Stomach (tissue), 4 donors: ENCODE measurements around the gene SCOC.

Source experiments
- POLR2A ChIP-seq, 4 donors: fragments of 450-650 bp; IDR thresholded peaks; one replicate each; pipeline ENCODE4 v1.6.1; 2016; ENCODE audit warnings: antibody characterized with exemption in 4 of 4, control low read depth in 2 of 4, mild to moderate bottlenecking in 1 of 4, moderate library complexity in 1 of 4
- POLR2AphosphoS5 ChIP-seq, 3 donors: sonication (generic); formaldehyde crosslinking; IDR thresholded peaks; one replicate each; pipeline ENCODE4 v1.6.1; 2016; ENCODE audit warnings: antibody characterized with exemption in 3 of 3
- TF ChIP-seq, protein P1 (sequence below), 7 experiments: fragments of 450-650 bp in 4 of 7; fragments of 200-600 bp in 3 of 7; sonication (generic) in 3 of 7; IDR thresholded peaks; one replicate each; pipeline ENCODE4 v1.5.1; 2016 to 2019; ENCODE audit warnings: antibody characterized with exemption in 7 of 7, control low read depth in 2 of 7, mild to moderate bottlenecking in 1 of 7

DNA sequence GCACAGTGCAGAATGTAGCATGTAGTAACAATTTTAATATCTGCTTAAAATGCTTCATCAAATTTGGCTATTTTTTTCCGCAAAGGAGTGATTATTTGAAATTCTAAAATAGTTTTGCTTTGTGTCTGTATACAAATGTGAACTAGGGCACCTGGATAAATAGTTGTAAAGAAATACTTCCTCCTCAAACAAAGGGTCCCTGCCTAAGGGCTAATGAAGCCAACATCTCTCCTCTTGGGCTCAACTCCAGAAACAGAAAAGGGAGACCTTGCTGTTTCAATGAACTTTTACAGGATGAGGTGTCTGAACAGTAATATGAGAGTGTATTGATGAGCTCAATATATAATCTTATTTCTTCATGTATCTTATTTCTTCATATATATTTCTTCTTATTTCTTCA is 30.8 kb upstream of the SCOC start:
- TF ChIP-seq, protein P1, sequence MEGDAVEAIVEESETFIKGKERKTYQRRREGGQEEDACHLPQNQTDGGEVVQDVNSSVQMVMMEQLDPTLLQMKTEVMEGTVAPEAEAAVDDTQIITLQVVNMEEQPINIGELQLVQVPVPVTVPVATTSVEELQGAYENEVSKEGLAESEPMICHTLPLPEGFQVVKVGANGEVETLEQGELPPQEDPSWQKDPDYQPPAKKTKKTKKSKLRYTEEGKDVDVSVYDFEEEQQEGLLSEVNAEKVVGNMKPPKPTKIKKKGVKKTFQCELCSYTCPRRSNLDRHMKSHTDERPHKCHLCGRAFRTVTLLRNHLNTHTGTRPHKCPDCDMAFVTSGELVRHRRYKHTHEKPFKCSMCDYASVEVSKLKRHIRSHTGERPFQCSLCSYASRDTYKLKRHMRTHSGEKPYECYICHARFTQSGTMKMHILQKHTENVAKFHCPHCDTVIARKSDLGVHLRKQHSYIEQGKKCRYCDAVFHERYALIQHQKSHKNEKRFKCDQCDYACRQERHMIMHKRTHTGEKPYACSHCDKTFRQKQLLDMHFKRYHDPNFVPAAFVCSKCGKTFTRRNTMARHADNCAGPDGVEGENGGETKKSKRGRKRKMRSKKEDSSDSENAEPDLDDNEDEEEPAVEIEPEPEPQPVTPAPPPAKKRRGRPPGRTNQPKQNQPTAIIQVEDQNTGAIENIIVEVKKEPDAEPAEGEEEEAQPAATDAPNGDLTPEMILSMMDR (IDR thresholded peaks at IDR 0.05) = no peak
- no peak for TF ChIP-seq POLR2A (IDR thresholded peaks at IDR 0.05)
- TF ChIP-seq POLR2AphosphoS5 (IDR thresholded peaks at IDR 0.05) = no peak
